IPS DF 6.9 (cell line): Measurements from ENCODE around the gene ZNF155.
A peak's percentile ranks its signal among the peaks of the same experiment; 100 is the strongest.

Experiments
- DNase-seq: peaks from one replicate; pipeline ENCODE4 v3.0.0-alpha.2; 2013; ENCODE audit warnings: low read depth, low spot score
- H3K27ac ChIP-seq: one replicate; pipeline ENCODE4 v1.5.1; 2013; ENCODE audit warnings: low read length, control low read depth
- H3K27me3 ChIP-seq: 2 replicates; pipeline ENCODE4 v1.6.1; 2013; ENCODE audit warnings: mild to moderate bottlenecking, low read length; ENCODE audit not compliant: control insufficient read depth, insufficient read depth
- H3K36me3 ChIP-seq: 2 replicates; pipeline ENCODE4 v1.6.1; 2013; ENCODE audit warnings: low read length; ENCODE audit not compliant: control insufficient read depth, insufficient read depth
- H3K4me1 ChIP-seq: 2 replicates; pipeline ENCODE4 v1.6.1; 2013; ENCODE audit warnings: low read length; ENCODE audit not compliant: control insufficient read depth, insufficient read depth
- H3K4me3 ChIP-seq: 2 replicates; pipeline ENCODE4 v1.5.1; 2013; ENCODE audit warnings: mild to moderate bottlenecking, low read length
- H3K9me3 ChIP-seq: 2 replicates; pipeline ENCODE4 v1.6.1; 2013; ENCODE audit warnings: low read length, inconsistent platforms; ENCODE audit not compliant: control insufficient read depth, insufficient read depth
- WGBS: extraction: QIAGEN DNeasy Blood & Tissue Kit; methylation state at CpG from one replicate; pipeline ENCODE4 v1.1.7; 2013; ENCODE audit warnings: mixed read lengths, missing lambda C conversion rate; ENCODE audit not compliant: insufficient read length, insufficient coverage; 5-methylcytosine and 5-hydroxymethylcytosine counted together

Gene ZNF155

DNA sequence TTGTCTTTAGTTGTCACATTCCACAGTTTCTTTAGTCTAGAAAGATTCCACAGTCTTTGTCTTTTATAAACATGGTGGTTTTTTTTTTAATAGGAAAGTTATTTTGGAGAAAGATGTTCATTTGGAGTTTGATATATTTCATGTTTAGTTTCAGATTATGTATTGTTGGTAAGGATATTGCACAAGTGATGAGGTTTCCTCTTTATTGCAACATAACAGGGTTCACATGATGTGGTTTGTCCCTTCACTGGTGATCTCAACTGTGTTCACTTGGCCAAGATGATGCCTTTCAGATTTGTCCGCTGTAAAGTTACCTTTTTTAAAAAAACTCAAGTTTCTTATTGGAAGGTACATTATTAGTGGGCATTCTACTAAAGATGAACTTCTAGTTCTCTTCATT lies 22.0 kb downstream of the ZNF155 start:
- H3K9me3 ChIP-seq: peaks cover 7% of the 10 kb centered on the region
- no peak overlapping the region for H3K4me3 ChIP-seq
- H3K27me3 ChIP-seq: no peaks in the 10 kb centered on the region
- peaks cover 16% of the 10 kb centered on the region; the same call in 1 of the 2 replicates for H3K36me3 ChIP-seq
- H3K4me1 ChIP-seq: no peaks in the 10 kb centered on the region
- no peak overlapping the region for H3K27ac ChIP-seq
- DNase-seq: no peak
- no CpG with 5 or more reads among the region's 1 CpG for WGBS

DNA sequence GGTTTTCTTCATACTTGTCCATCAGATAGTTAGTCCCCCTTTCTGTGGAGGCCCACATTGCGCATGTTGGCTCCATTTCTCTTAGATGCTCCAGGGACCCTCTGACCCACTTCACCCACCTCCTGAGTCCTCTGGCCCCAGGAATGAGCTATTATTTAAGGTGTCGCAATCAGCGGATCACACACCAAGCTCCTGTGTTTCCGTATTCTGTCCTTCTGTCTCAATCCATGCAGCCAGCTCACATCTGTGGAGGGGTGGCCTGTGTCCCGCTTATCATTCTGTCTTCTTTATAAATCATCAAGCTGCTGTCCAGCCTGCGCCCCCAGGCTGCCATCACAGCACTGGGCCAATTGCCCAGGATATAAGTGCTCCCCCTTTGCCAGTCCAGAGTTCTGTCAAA lies 23.5 kb downstream of the ZNF155 start:
- no CpG with 5 or more reads among the region's 6 CpGs for WGBS
- peaks cover 7% of the 10 kb centered on the region for H3K9me3 ChIP-seq
- no peak overlapping the region for H3K27ac ChIP-seq
- peaks cover 17% of the 10 kb centered on the region; the same call in 1 of the 2 replicates for H3K36me3 ChIP-seq
- no peak overlapping the region for H3K4me3 ChIP-seq
- no peaks in the 10 kb centered on the region for H3K27me3 ChIP-seq
- no peaks in the 10 kb centered on the region for H3K4me1 ChIP-seq
- DNase-seq: no peak

DNA sequence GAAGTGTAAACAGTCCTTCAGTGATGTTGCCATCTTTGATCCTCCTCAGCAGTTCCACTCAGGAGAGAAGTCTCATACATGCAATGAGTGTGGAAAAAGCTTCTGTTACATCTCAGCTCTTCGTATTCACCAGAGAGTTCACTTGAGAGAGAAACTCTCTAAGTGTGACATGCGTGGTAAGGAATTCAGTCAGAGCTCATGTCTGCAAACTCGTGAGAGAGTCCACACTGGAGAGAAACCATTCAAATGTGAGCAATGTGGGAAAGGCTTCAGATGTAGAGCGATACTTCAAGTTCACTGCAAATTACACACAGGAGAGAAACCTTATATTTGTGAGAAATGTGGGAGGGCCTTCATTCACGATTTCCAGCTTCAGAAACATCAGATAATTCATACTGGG lies 26.5 kb downstream of the ZNF155 start:
- WGBS: no CpG with 5 or more reads among the region's 5 CpGs
- H3K9me3 ChIP-seq: peaks cover 7% of the 10 kb centered on the region

DNA sequence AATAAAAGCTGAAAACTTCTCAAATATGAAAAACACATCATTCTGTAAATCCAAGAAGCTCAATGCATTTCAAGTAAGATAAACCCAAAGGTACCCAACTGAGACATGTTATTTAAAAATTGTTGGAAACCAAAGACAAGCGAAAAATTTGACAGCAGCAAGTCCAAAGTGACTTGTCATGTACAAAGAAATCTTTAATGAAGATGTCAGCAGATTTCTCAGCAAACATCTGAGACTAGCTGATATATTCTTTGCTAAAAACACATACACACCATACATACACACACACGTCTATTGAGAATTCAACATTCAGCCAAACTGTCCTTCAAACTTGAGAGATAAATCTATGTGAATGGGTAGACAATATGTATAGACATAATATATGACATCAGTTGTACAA lies 35.5 kb downstream of the ZNF155 start:
- Histone ChIP-seq H3K27me3 (no peaks in the 10 kb centered on the region), H3K36me3 (no peaks in the 10 kb centered on the region), H3K4me3 (no peak overlapping the region), H3K9me3 (no peaks in the 10 kb centered on the region), H3K4me1 (no peaks in the 10 kb centered on the region), H3K27ac (no peak overlapping the region)
- no peak for DNase-seq
- WGBS: no CpG with 5 or more reads among the region's 2 CpGs

More for the DNA sequence above, 26.5 kb downstream of the ZNF155 start:
- Histone ChIP-seq H3K4me3 (no peak overlapping the region), H3K27me3 (no peaks in the 10 kb centered on the region), H3K4me1 (no peaks in the 10 kb centered on the region), H3K27ac (no peak overlapping the region), H3K36me3 (peaks cover 17% of the 10 kb centered on the region; the same call in 1 of the 2 replicates)
- DNase-seq: no peak

DNA sequence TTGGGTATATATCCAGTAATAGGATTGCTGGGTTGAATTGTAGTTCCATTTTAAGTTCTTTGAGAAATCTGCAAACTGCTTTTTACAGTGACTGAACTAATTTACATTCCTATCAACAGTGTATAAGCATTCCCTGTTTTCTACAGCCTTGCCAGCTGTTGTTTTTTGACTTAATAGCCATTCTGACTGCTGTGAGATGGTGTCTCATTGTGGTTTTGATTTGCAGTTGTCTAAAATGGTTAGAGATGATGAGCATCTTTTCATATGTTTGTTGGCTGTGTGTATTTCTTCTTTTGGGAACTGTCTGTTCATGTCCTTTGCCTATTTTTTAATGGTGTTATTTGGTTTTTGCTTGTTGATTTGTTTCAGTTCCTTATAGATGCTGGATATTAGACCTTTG lies 37.2 kb downstream of the ZNF155 start:
- Histone ChIP-seq H3K4me1 (no peaks in the 10 kb centered on the region), H3K4me3 (no peak overlapping the region), H3K27me3 (no peaks in the 10 kb centered on the region), H3K36me3 (no peaks in the 10 kb centered on the region), H3K27ac (no peak overlapping the region), H3K9me3 (no peaks in the 10 kb centered on the region)
- no peak for DNase-seq

DNA sequence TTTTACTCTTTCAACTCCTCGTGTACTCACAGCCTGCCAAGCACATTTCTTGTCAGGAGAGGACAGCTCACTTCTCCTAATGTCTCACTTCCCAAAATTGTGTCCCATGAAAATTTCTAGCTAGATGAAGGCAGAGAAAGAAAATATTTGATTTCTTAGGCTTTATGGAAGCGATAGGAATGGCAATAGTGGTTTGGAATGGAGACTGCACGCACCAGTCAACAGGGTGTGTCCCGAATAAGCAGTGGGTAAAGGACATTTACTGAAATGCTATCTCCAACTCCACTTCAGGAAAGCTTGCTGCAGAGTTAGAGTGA lies 40.9 kb downstream of the ZNF155 start:
- no peaks in the 10 kb centered on the region for H3K27me3 ChIP-seq
- no peak for DNase-seq
- H3K4me3 ChIP-seq: peak overlapping the region; percentile 88; the same call in 1 of the 2 replicates
- no peaks in the 10 kb centered on the region; the same call in 1 of the 2 replicates for H3K36me3 ChIP-seq
- no peaks in the 10 kb centered on the region for H3K4me1 ChIP-seq
- H3K9me3 ChIP-seq: no peaks in the 10 kb centered on the region
- no CpG with 5 or more reads among the region's 4 CpGs for WGBS
- no peak overlapping the region for H3K27ac ChIP-seq

DNA sequence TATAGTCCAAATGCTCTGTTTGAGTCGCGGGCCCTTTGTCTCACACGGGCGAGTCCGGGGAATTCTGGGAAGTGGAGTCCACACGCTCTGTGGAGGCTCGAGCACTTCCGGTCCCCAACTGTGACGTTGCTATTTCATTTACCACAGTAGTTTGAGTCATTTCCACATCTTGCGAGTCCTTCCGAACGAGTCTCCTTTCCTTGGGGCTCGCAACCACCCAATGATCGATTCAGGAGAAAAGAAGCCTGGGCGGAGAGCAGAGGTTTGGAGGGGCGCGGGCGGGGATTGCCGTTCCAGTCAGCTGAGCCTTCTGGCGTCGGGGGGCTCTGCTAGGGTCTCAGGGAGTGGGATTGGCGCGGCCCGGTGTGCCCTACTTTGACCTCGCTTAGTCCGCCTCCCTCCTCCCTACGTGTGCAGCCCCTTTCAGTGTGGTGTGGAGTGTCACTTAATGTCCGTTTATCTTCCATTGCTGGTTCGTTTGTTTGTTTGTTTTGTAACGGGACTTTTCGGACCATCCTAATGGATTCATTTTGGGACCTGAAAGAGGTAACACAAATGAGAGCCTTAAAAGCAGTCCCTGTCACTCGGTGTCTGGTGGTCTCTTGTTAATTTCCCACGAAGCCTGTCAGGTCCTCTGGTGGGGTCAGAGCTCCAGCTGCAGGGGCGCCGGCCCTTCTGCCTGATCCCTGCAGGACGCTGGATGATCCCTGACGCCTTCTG lies 41.4 kb downstream of the ZNF155 start, which contains the start of gene ZNF222:
ZNF222 (plus strand) TSS at position 163 of the 720 bp plus-strand sequence; CDS start at position 221, 58 bp downstream.
- Histone ChIP-seq H3K4me1 (no peaks in the 10 kb centered on the region), H3K27ac (no peak within 1 kb of the TSS), H3K27me3 (no peaks in the 10 kb centered on the region), H3K36me3 (no peaks in the 10 kb centered on the region; the same call in 1 of the 2 replicates), H3K9me3 (no peaks in the 10 kb centered on the region), H3K4me3 (peak within 1 kb of the TSS; percentile 88)
- peak; percentile 74 for DNase-seq
- WGBS: no CpG with 5 or more reads among the region's 37 CpGs

DNA sequence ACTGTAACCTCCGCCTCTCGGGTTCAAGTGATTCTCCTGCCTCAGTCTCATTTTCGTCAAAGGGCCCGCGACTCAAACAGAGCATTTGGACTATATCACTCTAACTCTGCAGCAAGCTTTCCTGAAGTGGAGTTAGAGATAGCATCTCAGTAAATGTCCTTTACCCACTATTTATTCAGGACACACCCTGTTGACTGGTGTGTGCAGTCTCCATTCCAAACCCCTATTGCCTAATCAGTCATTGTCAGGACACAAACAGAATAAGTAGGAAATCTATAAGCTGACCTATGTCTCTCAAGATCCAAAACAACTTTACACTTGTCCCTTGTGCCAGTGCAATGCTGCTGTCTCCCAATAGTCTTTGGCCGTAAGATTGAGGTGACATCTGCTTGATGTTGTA lies 42.6 kb downstream of the ZNF155 start:
- WGBS: no CpG with 5 or more reads among the region's 6 CpGs
- Histone ChIP-seq H3K27me3 (no peaks in the 10 kb centered on the region), H3K9me3 (peaks cover under 1% of the 10 kb centered on the region), H3K27ac (no peak overlapping the region), H3K4me3 (no peak overlapping the region), H3K4me1 (no peaks in the 10 kb centered on the region), H3K36me3 (no peaks in the 10 kb centered on the region; the same call in 1 of the 2 replicates)
- no peak for DNase-seq

DNA sequence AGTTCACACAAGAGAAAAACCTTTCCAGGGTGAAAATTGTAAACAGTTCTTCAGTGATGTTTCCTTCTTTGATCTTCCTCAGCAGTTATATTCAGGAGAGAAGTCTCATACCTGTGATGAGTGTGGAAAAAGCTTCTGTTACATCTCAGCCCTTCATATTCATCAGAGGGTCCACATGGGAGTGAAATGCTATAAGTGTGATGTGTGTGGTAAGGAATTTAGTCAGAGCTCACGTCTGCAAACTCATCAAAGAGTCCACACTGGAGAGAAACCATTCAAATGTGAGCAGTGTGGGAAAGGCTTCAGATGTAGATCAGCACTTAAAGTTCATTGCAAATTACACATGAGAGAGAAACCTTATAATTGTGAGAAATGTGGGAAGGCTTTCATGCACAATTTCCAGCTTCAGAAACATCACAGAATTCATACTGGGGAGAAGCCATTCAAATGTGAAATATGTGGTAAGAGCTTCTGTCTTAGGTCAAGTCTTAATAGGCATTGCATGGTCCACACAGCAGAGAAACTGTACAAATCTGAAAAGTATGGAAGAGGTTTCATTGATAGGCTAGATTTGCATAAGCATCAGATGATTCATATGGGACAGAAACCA lies 48.1 kb downstream of the ZNF155 start:
- Histone ChIP-seq H3K4me3 (no peak overlapping the region), H3K4me1 (no peaks in the 10 kb centered on the region), H3K27me3 (no peaks in the 10 kb centered on the region), H3K36me3 (peaks cover 7% of the 10 kb centered on the region; the same call in 1 of the 2 replicates), H3K27ac (no peak overlapping the region), H3K9me3 (peaks cover 5% of the 10 kb centered on the region)
- no CpG with 5 or more reads among the region's 1 CpG for WGBS
- DNase-seq: no peak

DNA sequence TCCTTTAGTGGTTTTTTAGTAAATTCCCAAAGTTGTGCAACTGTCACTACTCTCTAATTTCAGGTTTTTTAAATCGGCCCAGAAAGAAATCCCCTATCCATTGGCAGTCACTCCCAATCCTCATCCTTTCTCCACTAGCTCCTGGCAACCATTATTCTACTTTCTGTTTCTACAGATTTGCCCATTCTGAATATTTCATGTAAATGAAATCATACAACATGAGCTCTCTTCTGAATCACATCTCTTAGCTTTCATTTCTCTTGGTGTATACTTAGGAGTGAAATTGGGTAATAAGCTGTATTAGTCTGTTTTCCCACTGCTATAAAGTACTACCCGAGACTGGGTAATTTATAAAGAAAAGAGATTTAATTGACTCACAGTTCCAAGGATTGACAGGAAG lies 58.2 kb downstream of the ZNF155 start:
- H3K4me3 ChIP-seq: no peak overlapping the region
- H3K4me1 ChIP-seq: no peaks in the 10 kb centered on the region
- no peaks in the 10 kb centered on the region for H3K9me3 ChIP-seq
- H3K27ac ChIP-seq: no peak overlapping the region
- no CpG with 5 or more reads among the region's 2 CpGs for WGBS
- DNase-seq: no peak
- no peaks in the 10 kb centered on the region for H3K36me3 ChIP-seq
- no peaks in the 10 kb centered on the region for H3K27me3 ChIP-seq
